ENCODE results near the gene HHAT.

- TF ChIP-seq CTCF (IDR thresholded peaks at IDR 0.05) = no peak
- no peak for TF ChIP-seq POLR2A (IDR thresholded peaks at IDR 0.05)
- TF ChIP-seq EP300 (IDR thresholded peaks at IDR 0.05) = no peak
Observed at GRCh38 chr1:210600421-210601159, 271.9 kb downstream of the HHAT start.
